Liver (tissue), 3 donors: ENCODE results near the gene SMYD3.

ENCODE experiments used
- CTCF ChIP-seq: fragments of 150-350 bp; IDR thresholded peaks from 2 replicates; pipeline ENCODE4 v1.5.1; 2017; ENCODE audit warnings: improper control_type of control experiment, low read depth, low read length; ENCODE audit not compliant: missing input control
- EGR1 ChIP-seq, 2 donors: IDR thresholded peaks; 2 replicates each; pipeline ENCODE4 v1.6.1; 2016 to 2018; ENCODE audit warnings: antibody characterized with exemption in 2 of 2, low read depth in 2 of 2
- JUND ChIP-seq, 2 donors: IDR thresholded peaks; 2 replicates each; pipeline ENCODE4 v1.6.1; 2016; ENCODE audit warnings: antibody characterized with exemption in 2 of 2
- MAX ChIP-seq: IDR thresholded peaks from 2 replicates; pipeline ENCODE4 v1.6.1; 2016; ENCODE audit warnings: antibody characterized with exemption
- RAD21 ChIP-seq, 2 donors: IDR thresholded peaks; 2 replicates each; pipeline ENCODE4 v1.6.1; 2016; ENCODE audit warnings: antibody characterized with exemption in 2 of 2, mild to moderate bottlenecking in 2 of 2
- TAF1 ChIP-seq: conservative IDR thresholded peaks from 2 replicates; pipeline ENCODE4 v1.6.1; 2016; ENCODE audit warnings: antibody characterized with exemption, mild to moderate bottlenecking
- YY1 ChIP-seq: IDR thresholded peaks from 2 replicates; pipeline ENCODE4 v1.6.1; 2016; ENCODE audit warnings: antibody characterized with exemption, mild to moderate bottlenecking
- donor health status: healthy.
- donor health status: healthy.

- TF ChIP-seq RAD21 (IDR thresholded peaks at IDR 0.05) (no peak), CTCF (no peak), EGR1 (IDR thresholded peaks at IDR 0.05; ENCODE audit: low read depth in 2 of 2) (no peak), MAX (no peak), YY1 (no peak), TAF1 (no peak), JUND (IDR thresholded peaks at IDR 0.05) (no peak)
Observed at GRCh38 chr1:245901037-245901436, 606.0 kb downstream of the SMYD3 start.
